Ovary (tissue), 9 donors: Measurements from ENCODE around the gene HIPK4. TPM values are rescaled to one million over a fixed set of nuclear protein-coding genes. Genes with fewer than 3 reads are reported as not detected.

Experiments
- DNase-seq, 5 donors: peaks; one replicate each; pipeline ENCODE4 v3.0.0-alpha.2; 2019 to 2020
- H3K27ac ChIP-seq, 2 donors: fragments of 200-600 bp; one replicate each; pipeline versions ENCODE4 v1.5.1 to v1.8.0; 2019 to 2022
- H3K27me3 ChIP-seq: fragments of 200-600 bp; one replicate; pipeline ENCODE4 v1.8.0; 2022
- H3K36me3 ChIP-seq: fragments of 200-600 bp; sonication (generic); one replicate; pipeline ENCODE4 v1.5.1; 2019
- H3K4me1 ChIP-seq: one replicate; pipeline ENCODE4 v1.8.1; 2013; ENCODE audit warnings: mild to moderate bottlenecking, moderate library complexity; ENCODE audit not compliant: insufficient read depth
- H3K4me3 ChIP-seq: fragments of 200-600 bp; sonication (generic); one replicate; pipeline ENCODE4 v1.5.1; 2017
- H3K9me3 ChIP-seq, 2 donors: fragments of 200-600 bp in 1 of 2; sonication (generic) in 1 of 2; one replicate each; pipeline versions ENCODE4 v1.5.1 to v1.8.1; 2013 to 2019; ENCODE audit warnings: mild to moderate bottlenecking in 1 of 2, moderate library complexity in 1 of 2
- EP300 ChIP-seq: sonication (generic); formaldehyde crosslinking; IDR thresholded peaks from one replicate; pipeline ENCODE4 v1.6.1; 2017; ENCODE audit warnings: antibody characterized with exemption
- POLR2A ChIP-seq: fragments of 450-650 bp; IDR thresholded peaks from one replicate; pipeline ENCODE4 v1.6.1; 2017; ENCODE audit warnings: antibody characterized with exemption, mild to moderate bottlenecking, moderate library complexity
- WGBS, 3 donors: extraction: QIAGEN DNeasy Blood & Tissue Kit in 1 of 3; methylation state at CpG; one replicate each; pipeline versions ENCODE4 v1.1.5 to v1.1.7; 2013 to 2017; 5-methylcytosine and 5-hydroxymethylcytosine counted together
- intact Hi-C, 4 donors: fragments of 100-400 bp; cut with DNase I; formaldehyde crosslinking; loops; one replicate each; pipeline versions ENCODE4 v1.11.0 to v1.15.1; 2022 to 2023
- polyA plus RNA-seq, 2 donors: library from polyadenylated mRNA; stranded (reverse); fragments of 200-250 nt in 1 of 2; fragments of 350-450 nt in 1 of 2; fragmentation: Illumina TruSeq in 1 of 2; extraction: RNeasy Lipid Tissue Mini Kit (QIAGEN cat#74804) in 1 of 2; gene quantifications; one replicate each; pipeline ENCODE4 v1.2.3, GENCODE V29; 2013 to 2014
- total RNA-seq, 7 donors: library from RNA; depleted of rRNA in 2 of 7; stranded (reverse); fragments of >200 nt in 2 of 7; fragmentation: NEBNext Ultra II Directional in 3 of 7; extraction: Animal tissue kit (Norgen Biotek cat#: 25700) in 3 of 7; gene quantifications; one replicate each; pipeline versions ENCODE4 v1.1.0 to v1.2.4, GENCODE V29; 2016 to 2023
- TF ChIP-seq, protein P1 (sequence below), 3 donors: fragments of 450-650 bp in 2 of 3; fragments of 200-600 bp in 1 of 3; IDR thresholded peaks; one replicate each; pipeline versions ENCODE4 v1.5.1 to v1.8.0; 2016 to 2022; ENCODE audit warnings: antibody characterized with exemption in 3 of 3, mild to moderate bottlenecking in 1 of 3
- donor health status: DM: no; HTN: no; CAD: no; lungs with moderate emphysema.
- donor health status: DM: no; HTN: no; CAD: no.
- donor health status: Bipolar disorder and iron deficiency.
- donor health status: DM: yes; HTN: yes; CAD: no.
- donor health status: DM: no; HTN: no; CAD: no.
- donor health status: DM: yes; HTN: yes; CAD: no.

Gene HIPK4
- total and polyA plus RNA-seq, 9 donors: 0.11 to 0.35 (median 0.13) TPM; not detected in 4

DNA sequence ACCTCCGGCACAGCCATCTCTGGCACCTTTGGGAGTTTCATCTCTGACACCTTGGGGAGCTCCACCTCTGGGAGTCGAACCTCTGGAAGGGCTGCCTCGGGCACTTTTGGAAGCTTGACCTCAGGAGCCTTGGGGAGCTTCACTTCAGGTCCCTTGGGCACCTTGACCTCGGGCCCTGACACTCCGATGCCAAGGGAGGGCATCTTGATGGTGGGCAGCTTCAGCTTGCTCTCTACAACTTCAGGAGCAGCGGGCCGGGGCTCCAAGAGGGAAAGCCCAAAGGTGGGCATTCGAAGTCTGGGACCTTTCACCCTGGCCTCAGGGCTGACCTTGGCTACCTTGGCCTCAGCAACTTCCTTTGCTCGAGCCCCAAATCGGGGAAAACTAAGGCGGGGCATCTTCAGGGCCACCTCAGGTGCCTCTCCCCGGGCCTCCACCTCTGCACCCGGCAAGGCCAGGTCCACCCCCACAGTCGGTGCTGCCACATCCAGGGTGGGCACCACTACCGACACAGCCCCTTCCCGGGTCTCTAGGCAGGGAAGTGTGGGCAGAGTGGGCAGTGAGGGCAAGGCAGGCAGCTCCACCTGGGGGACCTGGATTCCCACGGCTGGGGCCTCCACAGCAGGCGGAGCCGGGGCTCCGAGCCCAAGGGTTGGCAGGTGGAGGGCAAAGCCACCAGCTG lies 7.0 kb upstream of the HIPK4 start:
- no peak overlapping the region for H3K4me3 ChIP-seq
- WGBS, 3 donors: 88 to 95% (median 90%) methylated on average over 15 to 20 of the region's 20 CpGs
- no peaks in the 10 kb centered on the region for H3K36me3 ChIP-seq
- H3K4me1 ChIP-seq: peaks cover 7% of the 10 kb centered on the region
- intact Hi-C loops: no loop called here
- no peaks in the 10 kb centered on the region for H3K9me3 ChIP-seq
- no peak overlapping the region for H3K27ac ChIP-seq
- TF ChIP-seq, protein P1, sequence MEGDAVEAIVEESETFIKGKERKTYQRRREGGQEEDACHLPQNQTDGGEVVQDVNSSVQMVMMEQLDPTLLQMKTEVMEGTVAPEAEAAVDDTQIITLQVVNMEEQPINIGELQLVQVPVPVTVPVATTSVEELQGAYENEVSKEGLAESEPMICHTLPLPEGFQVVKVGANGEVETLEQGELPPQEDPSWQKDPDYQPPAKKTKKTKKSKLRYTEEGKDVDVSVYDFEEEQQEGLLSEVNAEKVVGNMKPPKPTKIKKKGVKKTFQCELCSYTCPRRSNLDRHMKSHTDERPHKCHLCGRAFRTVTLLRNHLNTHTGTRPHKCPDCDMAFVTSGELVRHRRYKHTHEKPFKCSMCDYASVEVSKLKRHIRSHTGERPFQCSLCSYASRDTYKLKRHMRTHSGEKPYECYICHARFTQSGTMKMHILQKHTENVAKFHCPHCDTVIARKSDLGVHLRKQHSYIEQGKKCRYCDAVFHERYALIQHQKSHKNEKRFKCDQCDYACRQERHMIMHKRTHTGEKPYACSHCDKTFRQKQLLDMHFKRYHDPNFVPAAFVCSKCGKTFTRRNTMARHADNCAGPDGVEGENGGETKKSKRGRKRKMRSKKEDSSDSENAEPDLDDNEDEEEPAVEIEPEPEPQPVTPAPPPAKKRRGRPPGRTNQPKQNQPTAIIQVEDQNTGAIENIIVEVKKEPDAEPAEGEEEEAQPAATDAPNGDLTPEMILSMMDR (IDR thresholded peaks at IDR 0.05): no peak
- TF ChIP-seq EP300: no peak
- TF ChIP-seq POLR2A: no peak
- no peaks in the 10 kb centered on the region for H3K27me3 ChIP-seq
- DNase-seq: no peak

DNA sequence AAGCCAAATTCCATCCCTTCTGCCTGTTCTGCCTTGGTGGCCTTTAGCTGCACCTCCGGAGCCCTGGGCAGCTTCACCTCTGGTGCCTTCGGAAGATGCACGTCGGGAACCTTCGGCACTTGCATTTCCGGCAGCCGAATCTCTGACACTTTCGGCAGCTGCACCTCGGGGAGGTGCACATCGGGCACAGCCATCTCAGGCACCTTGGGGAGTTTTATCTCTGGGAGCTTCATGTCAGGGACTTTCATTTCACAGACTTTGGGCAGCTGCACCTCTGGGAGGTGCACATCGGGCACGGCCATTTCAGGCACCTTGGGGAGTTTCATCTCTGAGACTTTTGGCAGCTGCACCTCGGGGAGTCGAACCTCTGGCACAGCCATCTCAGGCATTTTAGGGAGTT lies 6.0 kb upstream of the HIPK4 start:
- intact Hi-C loops: no loop called here
- WGBS, 3 donors: 83 to 84% (median 83%) methylated on average over 14 of the region's 14 CpGs
- peaks cover 7% of the 10 kb centered on the region for H3K4me1 ChIP-seq

DNA sequence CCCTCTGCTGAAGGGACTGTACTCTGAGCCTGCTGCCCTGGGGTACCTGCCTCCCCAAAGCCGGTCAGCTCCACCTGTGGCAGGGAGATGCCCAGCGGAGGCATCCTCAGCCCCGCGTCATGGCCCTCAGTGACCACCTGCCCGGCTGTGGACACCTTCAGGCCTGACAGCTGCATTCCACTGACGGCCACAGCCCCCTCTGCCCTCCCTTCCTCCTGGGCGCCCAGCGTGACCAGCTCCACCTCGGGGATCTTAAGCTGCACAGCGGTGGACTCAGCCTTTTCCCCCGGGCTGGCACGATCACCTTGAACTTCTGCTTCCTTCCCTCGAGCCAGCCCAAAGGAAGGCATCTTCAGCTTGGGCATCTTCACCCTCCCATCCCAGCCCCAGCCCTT lies 4.8 kb upstream of the HIPK4 start:
- H3K36me3 ChIP-seq: no peaks in the 10 kb centered on the region
- DNase-seq: no peak
- intact Hi-C loops: no loop called here
- H3K9me3 ChIP-seq: no peaks in the 10 kb centered on the region
- WGBS, 3 donors: 72 to 81% (median 77%) methylated on average over 13 of the region's 13 CpGs
- H3K4me3 ChIP-seq: no peak overlapping the region
- TF ChIP-seq EP300 (no peak), POLR2A (no peak)
- TF ChIP-seq, protein P1 (IDR thresholded peaks at IDR 0.05): no peak
- no peaks in the 10 kb centered on the region for H3K27me3 ChIP-seq
- H3K27ac ChIP-seq: no peak overlapping the region
- H3K4me1 ChIP-seq: peaks cover 5% of the 10 kb centered on the region

More for the DNA sequence above, 6.0 kb upstream of the HIPK4 start:
- no peak for DNase-seq
- TF ChIP-seq POLR2A: no peak
- TF ChIP-seq, protein P1 (IDR thresholded peaks at IDR 0.05): no peak
- no peak for TF ChIP-seq EP300
- Histone ChIP-seq H3K27me3 (no peaks in the 10 kb centered on the region), H3K4me3 (no peak overlapping the region), H3K36me3 (no peaks in the 10 kb centered on the region), H3K9me3 (no peaks in the 10 kb centered on the region), H3K27ac (no peak overlapping the region)

DNA sequence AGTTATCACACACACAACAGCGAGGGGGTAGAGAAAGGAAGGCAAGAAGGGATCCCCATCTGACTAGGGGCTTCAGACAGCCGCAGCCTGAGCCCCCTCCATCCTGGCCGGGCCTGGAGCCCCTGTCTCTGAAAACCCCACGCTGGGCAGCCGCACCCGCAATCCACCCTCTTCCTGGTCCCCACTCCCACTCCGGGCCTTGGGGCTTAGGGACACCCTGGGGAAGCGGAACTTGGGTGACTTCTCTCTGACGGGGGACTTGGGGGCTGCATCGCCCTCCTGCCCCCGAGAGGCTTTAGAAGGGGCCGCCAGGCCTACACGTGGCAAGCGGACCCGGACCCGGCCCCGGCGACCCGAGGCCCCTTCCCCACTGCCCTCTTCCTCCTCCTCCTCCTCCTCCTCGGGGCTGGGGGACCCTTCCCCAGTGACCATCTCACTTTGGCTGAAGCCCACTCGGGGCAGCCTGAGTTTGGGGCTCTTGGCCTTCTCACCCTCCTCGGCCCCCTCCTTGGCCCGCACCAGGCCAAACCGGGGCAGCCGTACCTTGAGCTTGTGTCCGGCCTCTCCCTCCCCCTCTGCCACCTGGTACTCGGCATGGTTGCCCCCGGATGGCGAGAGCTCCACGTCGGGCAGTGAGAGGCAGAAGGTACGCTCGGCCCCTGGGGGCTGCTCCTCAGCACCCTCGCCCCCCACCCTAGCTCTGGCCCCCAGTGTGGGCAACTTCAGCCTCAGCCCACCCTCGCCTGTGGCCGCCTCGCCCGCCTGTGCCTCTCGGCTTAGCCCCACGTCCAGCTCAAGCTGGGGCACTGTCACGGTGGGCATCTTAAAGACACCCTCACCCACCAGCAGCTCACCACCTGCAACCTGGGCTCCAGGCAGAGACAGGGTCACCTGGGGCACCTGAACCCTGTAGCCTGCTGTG lies 4.2 kb upstream of the HIPK4 start:
- H3K36me3 ChIP-seq: no peaks in the 10 kb centered on the region
- intact Hi-C loops: no loop called here
- WGBS, 3 donors: 87 to 90% (median 88%) methylated on average over 32 to 41 of the region's 41 CpGs
- peaks cover 5% of the 10 kb centered on the region for H3K4me1 ChIP-seq
- no peak for DNase-seq
- no peaks in the 10 kb centered on the region for H3K9me3 ChIP-seq
- no peaks in the 10 kb centered on the region for H3K27me3 ChIP-seq
- TF ChIP-seq POLR2A (no peak), EP300 (no peak)
- TF ChIP-seq, protein P1 (IDR thresholded peaks at IDR 0.05): no peak
- H3K4me3 ChIP-seq: no peak overlapping the region
- H3K27ac ChIP-seq: no peak overlapping the region
